Prostate gland (tissue), 2 donors: ENCODE results near the gene RWDD3.

Experiments
- CTCF ChIP-seq, 4 experiments: fragments of 200-600 bp in 2 of 4; fragments of 450-650 bp in 2 of 4; sonication (generic) in 2 of 4; IDR thresholded peaks; 1 replicate in 3 of 4; 2 replicates in 1 of 4; pipeline ENCODE4 v1.5.1; 2016 to 2019; ENCODE audit warnings: antibody characterized with exemption in 4 of 4, mild to moderate bottlenecking in 2 of 4, moderate library complexity in 2 of 4
- POLR2AphosphoS5 ChIP-seq: sonication (generic); formaldehyde crosslinking; IDR thresholded peaks from one replicate; pipeline ENCODE4 v1.6.1; 2017; ENCODE audit warnings: antibody characterized with exemption

- TF ChIP-seq CTCF (IDR thresholded peaks at IDR 0.05) (no peak), POLR2AphosphoS5 (no peak)
These were observed 40.4 kb upstream of the RWDD3 start for GRCh38 chr1:95193591-95193990.
